GM18909 (cell line): ENCODE measurements around the gene NPTX2.
"Not testable (repeated sequence)": the region's sequence is repeated elsewhere in the genome, so short reads cannot be mapped to it uniquely, and the experiment has no call there.

Source experiments
- ATAC-seq: cut with Tn5 transposase; IDR thresholded peaks from one replicate; pipeline ENCODE4 v1.9.1; 2021; ENCODE audit warnings: mild to moderate bottlenecking; ENCODE audit not compliant: unreplicated experiment, poor library complexity

The NPTX2 gene, protein sequence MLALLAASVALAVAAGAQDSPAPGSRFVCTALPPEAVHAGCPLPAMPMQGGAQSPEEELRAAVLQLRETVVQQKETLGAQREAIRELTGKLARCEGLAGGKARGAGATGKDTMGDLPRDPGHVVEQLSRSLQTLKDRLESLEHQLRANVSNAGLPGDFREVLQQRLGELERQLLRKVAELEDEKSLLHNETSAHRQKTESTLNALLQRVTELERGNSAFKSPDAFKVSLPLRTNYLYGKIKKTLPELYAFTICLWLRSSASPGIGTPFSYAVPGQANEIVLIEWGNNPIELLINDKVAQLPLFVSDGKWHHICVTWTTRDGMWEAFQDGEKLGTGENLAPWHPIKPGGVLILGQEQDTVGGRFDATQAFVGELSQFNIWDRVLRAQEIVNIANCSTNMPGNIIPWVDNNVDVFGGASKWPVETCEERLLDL

DNA sequence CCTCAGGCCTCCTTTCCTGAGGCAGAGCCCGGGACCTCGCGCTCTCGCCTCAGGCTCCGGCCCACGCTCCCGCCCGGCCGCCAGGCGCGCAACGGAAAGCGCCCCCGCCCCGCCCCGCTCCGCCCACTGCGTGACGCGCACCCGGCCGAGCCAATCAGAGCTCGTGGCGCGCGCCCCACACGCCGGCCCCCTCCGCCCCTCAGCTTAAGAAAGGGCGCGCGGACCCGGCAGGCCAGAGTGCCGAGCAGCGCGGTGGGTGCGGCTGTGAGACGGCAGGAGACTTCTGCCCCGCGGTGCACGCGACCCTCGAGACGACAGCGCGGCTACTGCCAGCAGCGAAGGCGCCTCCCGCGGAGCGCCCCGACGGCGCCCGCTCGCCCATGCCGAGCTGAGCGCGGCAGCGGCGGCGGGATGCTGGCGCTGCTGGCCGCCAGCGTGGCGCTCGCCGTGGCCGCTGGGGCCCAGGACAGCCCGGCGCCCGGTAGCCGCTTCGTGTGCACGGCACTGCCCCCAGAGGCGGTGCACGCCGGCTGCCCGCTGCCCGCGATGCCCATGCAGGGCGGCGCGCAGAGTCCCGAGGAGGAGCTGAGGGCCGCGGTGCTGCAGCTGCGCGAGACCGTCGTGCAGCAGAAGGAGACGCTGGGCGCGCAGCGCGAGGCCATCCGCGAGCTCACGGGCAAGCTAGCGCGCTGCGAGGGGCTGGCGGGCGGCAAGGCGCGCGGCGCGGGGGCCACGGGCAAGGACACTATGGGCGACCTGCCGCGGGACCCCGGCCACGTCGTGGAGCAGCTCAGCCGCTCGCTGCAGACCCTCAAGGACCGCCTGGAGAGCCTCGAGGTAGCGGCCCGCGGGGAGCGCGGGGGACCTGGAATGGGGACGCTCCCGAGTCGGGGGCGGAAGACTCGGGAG, at the start of gene NPTX2:
TSS of gene NPTX2 (plus strand) at position 235 of the 909 bp plus-strand sequence. CDS start at position 412, 177 bp downstream.
- ATAC-seq = no peak

DNA sequence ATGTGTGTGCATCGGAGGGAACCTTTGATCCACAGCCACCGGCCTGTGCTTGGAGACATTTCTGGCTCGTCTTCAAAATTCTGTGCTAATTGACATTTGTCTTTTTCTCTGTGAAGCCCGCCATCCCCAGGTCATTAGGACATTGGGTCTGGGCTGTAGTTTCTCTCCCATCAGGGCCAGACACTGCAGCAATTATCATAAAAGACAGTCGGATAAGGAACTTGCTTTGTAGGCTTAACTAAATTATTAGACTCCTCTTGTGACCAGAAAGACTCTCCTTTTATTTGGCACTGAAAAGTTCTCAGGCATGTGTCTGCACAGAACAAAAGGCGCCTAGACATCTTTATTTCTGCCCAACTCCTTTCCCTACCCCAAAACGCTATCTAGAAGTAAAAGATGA, 49.1 kb upstream of the NPTX2 start:
- no peak for ATAC-seq

DNA sequence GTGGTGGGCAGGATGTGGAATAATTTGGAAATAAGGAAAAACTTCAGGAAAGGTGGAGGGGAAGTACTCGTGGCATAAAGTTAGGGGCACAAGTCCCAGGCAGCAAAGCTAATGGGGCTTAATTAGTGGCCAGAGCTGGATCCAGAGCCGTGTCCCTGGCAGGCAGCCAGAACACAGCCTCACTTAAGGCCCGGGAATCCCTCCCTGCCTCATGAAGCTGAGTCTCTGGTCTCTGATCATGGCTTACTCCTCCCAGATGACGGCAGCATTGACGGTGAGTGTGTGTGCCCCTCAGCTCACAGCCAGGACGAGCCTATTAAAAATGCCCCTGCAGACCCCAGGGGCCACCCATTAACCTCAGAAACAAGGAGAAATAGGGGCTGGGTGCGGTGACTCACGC, 48.2 kb upstream of the NPTX2 start:
- ATAC-seq = no peak

DNA sequence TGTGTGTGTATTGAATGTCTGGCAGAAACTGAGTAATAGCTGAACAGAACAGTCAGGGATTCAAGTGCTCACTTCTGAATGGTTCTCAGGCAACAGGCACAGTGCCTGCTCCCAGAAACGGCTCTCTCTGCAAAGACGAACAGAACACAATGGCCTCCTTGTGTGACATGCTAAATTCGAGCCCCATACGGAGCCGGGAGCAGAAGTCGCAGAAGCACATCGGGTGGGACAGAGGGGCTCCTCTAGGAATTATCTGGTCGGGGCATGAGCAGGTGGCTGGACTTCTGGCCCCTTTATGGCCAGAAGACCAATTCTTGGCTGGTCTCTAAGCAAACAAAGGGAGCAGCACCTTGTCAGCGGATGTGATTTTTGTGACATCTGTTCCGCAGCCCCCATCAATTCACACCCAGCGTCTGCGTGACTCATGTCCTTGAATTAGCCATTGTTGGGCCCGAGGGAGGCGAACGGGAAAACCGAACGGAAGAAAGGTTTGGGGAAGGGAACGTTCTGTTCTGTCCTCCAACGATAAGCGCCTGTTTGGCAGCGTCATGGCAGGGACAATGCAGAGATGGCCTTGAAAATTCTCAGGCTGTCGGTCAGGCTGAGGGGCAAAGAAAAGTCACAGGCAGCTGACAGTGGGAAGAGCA, 47.3 kb upstream of the NPTX2 start:
- ATAC-seq = no peak

DNA sequence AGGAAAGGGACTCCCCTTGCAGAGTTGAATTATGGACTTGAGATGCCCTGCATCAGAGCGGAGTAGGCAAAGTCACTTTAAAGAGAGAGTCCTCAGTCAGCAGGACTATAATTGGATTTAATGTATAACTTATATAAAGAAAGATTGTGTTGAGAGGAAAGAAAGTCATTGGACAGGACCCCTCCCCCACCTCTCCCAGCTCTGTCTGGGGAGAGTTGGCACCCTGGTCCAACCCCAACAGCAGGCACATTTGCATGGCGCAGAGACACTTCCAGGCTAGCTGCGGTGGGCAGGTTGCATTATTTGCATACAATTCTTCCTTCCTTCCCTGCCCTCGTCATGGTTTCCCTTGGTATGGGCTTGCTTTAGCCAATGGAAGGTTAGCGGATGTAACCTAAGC, 46.1 kb upstream of the NPTX2 start:
- ATAC-seq = no peak

DNA sequence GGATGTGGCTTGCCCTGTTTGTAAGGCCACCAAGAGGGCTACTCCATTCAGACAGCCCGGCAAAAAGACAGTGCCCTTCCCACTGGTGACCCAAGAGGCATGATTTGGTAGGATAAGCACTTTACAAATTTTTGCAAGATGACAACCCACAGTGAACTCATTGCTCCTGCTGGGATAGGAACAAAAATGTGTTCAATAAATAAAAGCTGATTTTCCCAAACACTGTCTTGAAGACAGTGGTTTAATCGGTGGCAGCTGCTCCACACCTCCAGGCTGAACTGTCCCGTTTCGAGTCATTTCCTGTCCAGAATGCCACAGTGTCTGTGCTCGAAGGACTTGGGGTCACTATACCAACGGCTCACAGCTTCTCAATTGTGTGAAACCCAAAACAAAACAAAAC, 45.1 kb upstream of the NPTX2 start:
- no peak for ATAC-seq

DNA sequence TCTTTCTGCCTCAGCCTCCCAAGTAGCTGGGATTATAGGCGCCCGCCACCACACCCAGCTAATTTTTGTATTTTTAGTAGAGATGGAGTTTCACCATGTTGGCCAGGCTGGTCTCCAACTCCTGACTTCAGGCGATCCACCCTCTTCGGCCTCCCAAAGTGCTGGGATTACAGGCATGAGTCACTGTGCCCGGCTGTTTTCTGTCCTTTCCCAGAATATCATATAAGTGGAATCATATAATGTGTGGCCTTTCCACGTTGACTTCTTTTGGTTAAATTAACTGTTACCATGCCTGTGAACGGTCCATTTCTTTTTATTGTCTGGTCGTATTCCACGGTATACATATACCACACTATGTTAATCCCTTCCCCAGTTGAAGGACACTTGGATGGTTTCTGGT, 44.4 kb upstream of the NPTX2 start:
- ATAC-seq = not testable (repeated sequence)

DNA sequence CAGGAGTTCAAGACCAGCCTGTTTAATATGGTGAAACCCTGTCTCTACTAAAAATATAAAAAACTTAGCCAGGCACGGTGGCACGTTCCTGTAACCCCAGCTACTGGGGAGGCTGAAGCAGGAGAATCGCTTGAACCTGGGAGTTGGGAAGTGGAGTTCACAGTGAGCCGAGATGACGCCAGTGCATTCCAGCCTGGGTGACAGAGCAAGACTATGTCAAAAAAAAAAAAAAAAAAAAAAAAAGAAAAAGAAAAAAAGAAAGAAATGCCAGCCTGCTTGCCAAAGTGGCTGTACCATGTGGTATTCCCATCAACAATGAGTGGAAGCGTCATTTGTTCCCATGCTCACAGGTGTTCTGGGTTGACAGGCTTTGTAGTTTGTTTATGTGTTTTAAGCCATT, 43.3 kb upstream of the NPTX2 start:
- ATAC-seq = no peak

DNA sequence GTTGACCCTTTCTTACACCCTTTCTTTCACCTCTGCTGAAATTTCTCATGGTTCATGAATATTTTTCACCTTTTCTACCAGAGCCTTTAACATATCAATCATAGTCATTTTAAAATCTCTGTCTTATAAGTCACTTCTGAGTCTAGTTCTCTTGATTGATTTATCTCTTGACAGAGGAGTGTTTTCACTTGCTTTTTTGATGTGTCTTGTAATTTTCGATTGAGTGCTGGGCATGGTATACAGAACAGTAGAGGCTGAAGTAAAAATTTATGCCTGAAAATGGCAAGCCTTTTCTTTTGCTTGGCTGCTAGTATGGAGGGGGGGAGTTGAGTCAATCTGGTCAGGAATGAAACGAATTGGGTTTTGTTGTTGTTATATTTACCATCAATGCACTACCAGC, 41.2 kb upstream of the NPTX2 start:
- no peak for ATAC-seq

DNA sequence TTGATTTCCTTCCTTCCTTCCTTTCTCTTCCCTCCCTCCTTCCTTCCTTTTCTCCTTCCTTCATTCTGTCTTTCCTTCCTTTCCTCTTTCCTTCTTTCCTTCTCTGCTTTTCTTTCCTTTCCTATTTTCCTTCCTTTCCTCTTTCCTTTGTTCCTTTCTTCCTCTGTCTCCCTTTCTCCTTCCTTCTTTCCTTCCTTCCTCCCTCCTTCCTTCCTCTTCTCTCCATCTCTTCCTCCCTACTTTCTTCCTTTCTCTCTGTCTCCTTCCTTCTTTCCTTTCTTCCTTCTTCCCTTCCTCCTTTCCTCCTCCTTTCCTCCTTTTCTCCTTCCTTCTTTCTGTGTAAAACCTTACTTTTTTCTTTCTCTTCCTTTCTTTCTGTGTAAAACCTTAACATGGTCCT, 32.3 kb upstream of the NPTX2 start:
- no peak for ATAC-seq

DNA sequence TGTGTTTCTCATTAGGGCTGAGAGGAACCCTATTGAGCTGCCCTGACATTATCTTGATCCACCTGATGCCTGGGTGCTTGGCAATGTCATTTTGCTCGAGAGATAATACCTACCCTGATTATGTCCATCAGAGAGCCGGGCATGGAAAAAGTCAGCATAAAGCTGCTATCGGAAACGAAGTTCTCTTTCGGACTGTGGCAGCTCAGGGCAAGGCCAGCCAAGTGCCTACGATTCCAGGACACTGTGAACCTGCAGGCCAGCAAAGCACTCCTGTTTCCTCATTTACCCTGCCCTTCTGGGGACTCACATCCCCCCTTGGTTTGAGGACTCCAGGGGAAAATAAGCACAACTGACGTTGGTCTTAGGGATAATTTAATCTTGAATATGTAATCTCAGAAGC, 25.2 kb upstream of the NPTX2 start:
- no peak for ATAC-seq

DNA sequence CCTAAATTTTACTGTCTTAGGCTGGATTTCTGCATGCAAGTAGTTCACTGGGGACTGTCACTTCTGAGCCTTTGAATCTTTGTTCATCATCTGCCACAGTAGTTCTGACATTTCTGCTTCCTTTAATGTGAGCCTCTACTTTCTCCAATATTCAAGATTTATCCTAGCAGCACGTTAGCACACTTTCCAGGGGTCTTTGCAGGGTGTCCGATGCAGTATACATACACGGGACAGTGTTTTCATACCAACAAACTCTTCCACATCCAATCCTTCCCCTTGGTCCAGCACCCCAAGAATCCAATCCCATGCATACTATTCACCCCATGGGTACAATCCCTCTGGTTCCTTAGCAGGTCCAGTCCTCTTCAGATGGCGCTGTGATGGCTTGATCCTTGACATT, 22.7 kb upstream of the NPTX2 start:
- no peak for ATAC-seq

DNA sequence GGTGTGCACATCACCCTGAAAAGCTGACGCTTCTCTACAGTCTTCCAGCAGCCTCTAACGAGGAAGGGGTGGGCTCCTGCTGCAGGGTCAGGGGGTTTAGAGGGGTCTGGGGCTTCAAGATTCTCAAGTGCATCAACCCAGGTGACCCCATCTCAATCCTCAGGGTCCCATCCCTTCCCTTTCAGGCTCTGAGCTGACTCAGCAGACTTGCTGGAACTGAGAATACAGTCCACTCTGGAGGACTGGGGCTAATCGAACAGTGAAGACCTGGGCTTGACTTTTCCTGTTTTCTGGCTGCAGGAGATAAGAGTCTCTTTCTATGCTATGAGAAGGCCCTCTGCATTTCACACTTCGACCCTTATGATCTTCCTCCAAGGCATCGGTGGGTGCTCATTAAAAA, 22.3 kb upstream of the NPTX2 start:
- ATAC-seq = no peak

DNA sequence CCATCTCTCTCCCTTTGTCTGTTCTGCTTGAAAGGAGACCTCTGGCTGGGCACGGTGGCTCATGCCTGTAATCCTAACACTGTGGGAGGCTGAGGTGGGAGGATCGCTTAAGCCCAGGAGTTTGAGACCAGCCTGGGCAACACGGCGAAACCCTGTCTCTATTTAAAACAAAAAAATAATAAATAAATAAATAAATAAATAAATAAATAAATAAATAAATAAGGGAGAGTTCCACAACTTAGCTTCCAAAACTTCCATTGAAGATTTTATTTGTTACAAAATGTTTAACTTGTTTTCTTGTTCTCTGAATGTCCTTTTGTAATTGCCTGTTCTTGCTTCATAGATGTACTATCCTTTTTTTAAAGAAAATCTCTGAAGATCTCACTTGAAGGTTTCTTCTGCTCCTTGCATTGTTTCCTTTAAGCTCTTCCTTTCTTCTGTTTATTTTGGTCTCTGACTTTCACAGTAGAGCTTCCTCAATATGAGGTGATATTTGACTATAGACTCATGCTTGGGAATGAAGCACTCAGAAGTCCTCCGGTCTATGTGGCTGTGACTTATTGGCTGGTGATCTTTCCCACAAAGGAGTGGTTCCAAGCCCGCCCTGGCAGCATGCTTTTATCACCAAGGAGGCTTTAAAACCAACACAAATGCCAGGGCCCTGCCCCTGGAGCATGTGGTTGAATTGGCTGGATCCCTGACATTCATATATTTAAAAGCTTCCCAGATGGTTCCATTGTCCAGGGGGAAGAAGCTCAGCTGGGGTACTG, 18.1 kb upstream of the NPTX2 start:
- ATAC-seq = no peak

DNA sequence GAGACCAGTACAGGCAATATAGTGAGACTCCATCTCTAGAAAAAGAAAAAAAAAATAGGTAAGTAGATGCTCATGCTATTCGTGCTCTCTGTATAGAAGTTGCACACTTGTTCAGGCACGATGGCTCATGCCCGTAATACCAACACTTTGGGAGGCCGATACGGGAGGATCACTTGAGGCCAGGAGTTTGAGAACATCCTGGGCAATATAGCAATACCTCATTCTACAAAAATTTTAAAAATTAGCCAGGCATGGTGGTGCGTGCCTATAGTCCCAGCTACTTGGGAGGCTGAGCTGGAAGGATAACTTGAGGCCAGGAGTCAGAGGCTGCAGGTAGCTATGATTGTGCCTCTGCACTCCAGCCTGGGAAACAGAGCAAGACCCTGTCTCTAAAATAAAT, 17.2 kb upstream of the NPTX2 start:
- ATAC-seq = no peak

DNA sequence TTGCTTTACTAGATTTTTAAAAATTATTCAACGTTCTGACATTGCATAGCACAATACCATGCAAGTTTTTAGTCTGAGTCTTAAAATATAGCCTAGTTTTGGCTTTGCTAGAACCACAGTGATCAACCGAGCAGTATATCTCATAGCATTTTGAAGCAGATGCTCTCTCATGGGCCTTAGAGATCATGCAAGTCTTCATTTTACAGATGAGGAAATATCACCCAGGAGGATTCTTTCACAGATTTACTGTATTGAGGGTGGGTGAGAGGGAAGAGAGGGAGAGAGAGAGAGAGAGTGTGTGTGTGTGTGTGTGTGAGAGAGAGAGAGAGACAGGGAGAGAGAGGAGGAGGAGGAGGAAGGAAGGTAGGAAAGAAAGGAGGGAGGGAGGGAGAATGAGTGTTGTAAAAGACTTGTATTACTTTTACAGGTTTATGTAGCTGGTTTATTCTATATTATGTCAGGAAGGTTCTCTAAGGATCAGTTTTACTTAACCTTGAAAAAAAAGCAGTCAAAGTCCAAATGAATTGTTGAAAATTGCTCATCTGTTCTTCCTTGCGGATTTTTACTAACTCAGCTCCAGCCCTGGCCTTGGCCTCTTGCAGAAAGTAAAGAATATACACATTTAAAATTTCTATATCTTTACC, 14.2 kb upstream of the NPTX2 start:
- no peak for ATAC-seq

DNA sequence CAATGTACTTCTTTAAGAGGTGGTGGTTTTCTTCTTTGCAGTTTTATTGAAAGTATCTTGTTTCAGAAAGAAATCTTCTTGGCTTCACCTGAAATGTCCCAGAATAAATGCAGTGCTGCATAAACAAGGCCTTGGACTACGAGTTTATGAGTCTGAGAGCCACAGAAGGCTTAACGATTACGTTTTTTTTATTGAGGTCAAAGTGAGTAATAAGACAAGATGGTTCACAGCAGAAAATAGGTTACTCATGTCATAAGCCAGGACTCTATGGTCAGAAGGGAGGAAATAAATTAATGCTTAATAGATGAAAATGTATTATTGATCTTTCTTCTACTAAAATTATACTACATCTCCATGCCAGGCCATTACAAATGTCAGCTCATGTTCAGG, 13.7 kb upstream of the NPTX2 start:
- no peak for ATAC-seq

DNA sequence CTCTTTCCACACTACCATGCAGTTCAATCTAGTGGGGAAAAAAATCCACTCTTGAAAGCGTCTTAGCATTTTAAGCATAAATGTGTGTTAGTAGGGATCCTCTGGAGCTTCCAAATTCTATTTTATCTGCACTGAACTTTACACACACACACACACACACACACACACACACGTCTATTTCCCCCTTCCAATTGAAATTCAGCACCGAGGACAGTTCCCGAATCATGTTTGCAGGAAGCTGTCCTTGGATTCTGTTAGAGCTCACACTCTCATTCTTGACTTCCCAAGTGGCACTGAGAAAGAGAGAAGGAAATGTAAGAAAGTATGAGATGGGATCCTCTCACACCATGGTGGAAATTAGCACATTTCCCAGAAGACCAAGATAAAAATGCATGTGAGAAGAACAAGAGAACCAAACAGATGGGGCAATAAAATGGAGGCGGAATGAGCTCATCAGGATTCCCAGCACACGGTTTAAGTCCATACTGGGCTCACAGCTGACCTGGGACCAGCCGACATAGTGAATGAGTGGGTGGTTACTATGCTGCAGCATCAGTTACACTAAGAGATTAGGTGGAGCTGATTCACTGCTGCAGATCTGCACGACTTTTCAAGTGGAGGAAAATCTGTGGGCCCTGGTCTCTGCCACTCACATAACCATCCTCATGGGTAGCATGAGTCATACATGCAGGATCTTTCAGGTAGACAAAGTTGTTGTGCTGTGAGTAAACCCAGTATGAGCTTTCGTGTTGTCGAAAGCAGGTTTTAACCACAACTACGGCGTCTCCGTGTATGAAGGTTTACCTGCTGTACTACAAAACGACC, 3.3 kb upstream of the NPTX2 start:
- ATAC-seq = no peak
